ENCODE measurements around the gene ADI1.

GRCh38 chr2:3466482-3466863 lies 52.9 kb downstream of the ADI1 start:
- TF ChIP-seq POLR2A (IDR thresholded peaks at IDR 0.05) = no peak
- no peak for TF ChIP-seq CTCF (IDR thresholded peaks at IDR 0.05)
- no peak for TF ChIP-seq POLR2AphosphoS5 (IDR thresholded peaks at IDR 0.05)

All from breast epithelium (tissue), 3 donors.